Transverse colon (tissue), 4 donors: ENCODE data around the gene PPP4C. TPM values are rescaled to one million over a fixed set of nuclear protein-coding genes. Genes with fewer than 3 reads are reported as not detected.
"Not testable (repeated sequence)": the region's sequence is repeated elsewhere in the genome, so short reads cannot be mapped to it uniquely, and the experiment has no call there.

ENCODE experiments used
- DNase-seq: peaks from one replicate; pipeline ENCODE4 v3.0.0-alpha.2; 2019
- H3K27ac ChIP-seq, 4 donors: fragments of 200-600 bp; sonication (generic); 2 replicates each; pipeline ENCODE4 v1.5.1; 2016 to 2018; ENCODE audit warnings: inconsistent platforms in 4 of 4
- H3K27me3 ChIP-seq: fragments of 200-600 bp; sonication (generic); 2 replicates; pipeline ENCODE4 v1.5.1; 2017; ENCODE audit warnings: inconsistent platforms
- H3K36me3 ChIP-seq, 4 donors: fragments of 200-600 bp; sonication (generic); 2 replicates each; pipeline ENCODE4 v1.5.1; 2017 to 2019; ENCODE audit warnings: inconsistent platforms in 4 of 4
- H3K4me1 ChIP-seq, 4 donors: fragments of 200-600 bp; sonication (generic); 2 replicates each; pipeline ENCODE4 v1.5.1; 2017 to 2020; ENCODE audit warnings: inconsistent platforms in 4 of 4
- H3K4me3 ChIP-seq, 4 donors: fragments of 200-600 bp; sonication (generic); 1 replicate in 1 of 4; 2 replicates in 3 of 4; pipeline versions ENCODE4 v1.5.1 to v1.6.1; 2017 to 2019; ENCODE audit warnings: inconsistent platforms in 4 of 4
- H3K9me3 ChIP-seq, 2 donors: fragments of 200-600 bp; sonication (generic); 2 replicates each; pipeline ENCODE4 v1.5.1; 2017 to 2019; ENCODE audit warnings: inconsistent platforms in 2 of 2
- EP300 ChIP-seq: sonication (generic); formaldehyde crosslinking; IDR thresholded peaks from one replicate; pipeline ENCODE4 v1.6.1; 2017; ENCODE audit warnings: antibody characterized with exemption, low read depth
- POLR2A ChIP-seq: fragments of 450-650 bp; IDR thresholded peaks from one replicate; pipeline ENCODE4 v1.6.1; 2016; ENCODE audit warnings: antibody characterized with exemption, mild to moderate bottlenecking, moderate library complexity
- POLR2AphosphoS5 ChIP-seq, 3 donors: sonication (generic); formaldehyde crosslinking; IDR thresholded peaks; one replicate each; pipeline ENCODE4 v1.6.1; 2016; ENCODE audit warnings: antibody characterized with exemption in 3 of 3
- WGBS, 2 donors: methylation state at CpG; one replicate each; pipeline ENCODE4 v1.1.5; 2018; ENCODE audit warnings: low coverage in 1 of 2; 5-methylcytosine and 5-hydroxymethylcytosine counted together
- in situ Hi-C, 4 donors: fragments of 200-750 bp; cut with MboI; loops; one replicate each; pipeline versions ENCODE4 v1.15.0 to v1.15.1; 2017; ENCODE audit warnings: low sequenced_read_pairs in 3 of 4, low pct_ligation_motif_present in 1 of 4, low pct_unique_long_range_greater_than_20kb in 1 of 4
- intact Hi-C: fragments of 100-400 bp; cut with DNase I; formaldehyde crosslinking; loops from one replicate; pipeline ENCODE4 v1.15.1; 2023; ENCODE audit warnings: low total_unique reads
- total RNA-seq, 4 donors: library from RNA; depleted of rRNA; stranded (reverse); fragments of >200 nt; gene quantifications; one replicate each; pipeline ENCODE4 v1.1.0, GENCODE V29; 2016
- TF ChIP-seq, protein P1 (sequence below), 5 experiments: fragments of 200-600 bp in 3 of 5; fragments of 450-650 bp in 2 of 5; sonication (generic) in 3 of 5; IDR thresholded peaks; 1 replicate in 2 of 5; 2 replicates in 3 of 5; pipeline ENCODE4 v1.5.1; 2016 to 2017; ENCODE audit warnings: antibody characterized with exemption in 5 of 5, inconsistent platforms in 3 of 5, mild to moderate bottlenecking in 2 of 5, moderate library complexity in 1 of 5

Gene PPP4C
- total RNA-seq, 4 donors from 2014 or later: 17.7 to 92.3 (median 74.3) TPM

DNA sequence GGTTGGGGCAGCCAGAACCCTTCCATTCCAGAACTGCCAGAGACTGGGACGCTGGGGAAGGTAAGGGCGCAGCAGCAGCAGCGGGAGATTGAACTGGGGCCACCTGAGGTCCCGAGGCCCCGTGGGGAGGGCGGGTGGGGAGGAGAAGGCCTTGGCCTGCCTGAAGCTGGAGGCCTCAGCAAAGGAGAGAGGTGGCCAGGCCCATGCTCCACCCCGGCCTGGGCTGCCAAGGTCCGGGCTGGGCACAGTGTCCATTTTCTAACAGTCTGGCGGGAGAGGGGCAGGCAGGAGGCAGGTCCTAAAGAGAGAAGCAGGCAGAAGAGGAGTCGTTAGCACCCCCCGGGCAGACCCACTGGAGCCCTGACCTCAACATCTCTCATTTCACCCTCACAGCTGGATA, 38.6 kb downstream of the PPP4C start:
- H3K27me3 ChIP-seq: no peaks in the 10 kb centered on the region
- H3K27ac ChIP-seq: peak overlapping the region; percentile 81 to 98 (median 88)
- in situ Hi-C loops: loop anchor here in 2 of 4 donors (25.0 kb wide), 1 partner anchor 298 kb away; the partner anchor contains the start of gene ZNF771 (in 2 of the 2)
- TF ChIP-seq EP300: no peak
- no peak for TF ChIP-seq POLR2A
- TF ChIP-seq POLR2AphosphoS5 (IDR thresholded peaks at IDR 0.05): no peak
- TF ChIP-seq, protein P1, sequence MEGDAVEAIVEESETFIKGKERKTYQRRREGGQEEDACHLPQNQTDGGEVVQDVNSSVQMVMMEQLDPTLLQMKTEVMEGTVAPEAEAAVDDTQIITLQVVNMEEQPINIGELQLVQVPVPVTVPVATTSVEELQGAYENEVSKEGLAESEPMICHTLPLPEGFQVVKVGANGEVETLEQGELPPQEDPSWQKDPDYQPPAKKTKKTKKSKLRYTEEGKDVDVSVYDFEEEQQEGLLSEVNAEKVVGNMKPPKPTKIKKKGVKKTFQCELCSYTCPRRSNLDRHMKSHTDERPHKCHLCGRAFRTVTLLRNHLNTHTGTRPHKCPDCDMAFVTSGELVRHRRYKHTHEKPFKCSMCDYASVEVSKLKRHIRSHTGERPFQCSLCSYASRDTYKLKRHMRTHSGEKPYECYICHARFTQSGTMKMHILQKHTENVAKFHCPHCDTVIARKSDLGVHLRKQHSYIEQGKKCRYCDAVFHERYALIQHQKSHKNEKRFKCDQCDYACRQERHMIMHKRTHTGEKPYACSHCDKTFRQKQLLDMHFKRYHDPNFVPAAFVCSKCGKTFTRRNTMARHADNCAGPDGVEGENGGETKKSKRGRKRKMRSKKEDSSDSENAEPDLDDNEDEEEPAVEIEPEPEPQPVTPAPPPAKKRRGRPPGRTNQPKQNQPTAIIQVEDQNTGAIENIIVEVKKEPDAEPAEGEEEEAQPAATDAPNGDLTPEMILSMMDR (IDR thresholded peaks at IDR 0.05): no peak
- H3K4me3 ChIP-seq: no peak overlapping the region
- intact Hi-C loops: loop anchor here (10.0 kb wide), 1 partner anchor 70 kb away; the partner anchor contains the start of gene CORO1A
- H3K9me3 ChIP-seq: no peaks in the 10 kb centered on the region
- WGBS, 2 donors: 68% methylated on average over 11 of the region's 11 CpGs; no CpG with 5 or more reads in 1 of the 2 donors
- H3K36me3 ChIP-seq: peaks cover 0 to 28% (median 14%) of the 10 kb centered on the region in 4 donors
- H3K4me1 ChIP-seq: peaks cover 28 to 61% (median 39%) of the 10 kb centered on the region in 4 donors
- DNase-seq: no peak

DNA sequence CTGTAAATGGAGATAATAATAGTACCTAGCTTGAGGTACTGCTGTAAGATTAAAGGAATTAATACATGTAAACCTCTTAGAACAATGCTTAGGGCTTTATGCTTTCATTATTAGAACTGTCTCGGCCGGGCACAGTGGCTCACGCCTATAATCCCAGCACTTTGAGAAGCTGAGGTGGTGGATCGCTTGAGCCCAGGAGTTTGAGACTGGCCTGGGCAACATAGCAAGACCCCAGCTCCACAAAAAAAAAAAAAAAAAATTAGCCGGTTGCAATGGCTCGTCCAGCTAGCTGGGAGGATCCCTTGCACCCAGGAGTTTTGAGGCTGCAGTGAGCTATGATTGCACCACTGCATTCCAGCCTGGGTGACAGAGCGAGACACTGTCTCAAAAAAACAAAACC, 39.0 kb downstream of the PPP4C start:
- 31 to 73% methylated on average over 2 to 7 of the region's 7 CpGs for WGBS, 2 donors
- H3K4me3 ChIP-seq, DNase-seq, H3K9me3 ChIP-seq, H3K27me3 ChIP-seq: not testable (repeated sequence)
- H3K4me1 ChIP-seq: peaks cover 30 to 65% (median 42%) of the 10 kb centered on the region in 4 donors
- intact Hi-C loops: loop anchor here (10.0 kb wide), 1 partner anchor 70 kb away; the partner anchor contains the start of gene CORO1A
- peak overlapping the region; percentile 81 to 98 (median 88) for H3K27ac ChIP-seq
- in situ Hi-C loops: loop anchor here in 2 of 4 donors (25.0 kb wide), 1 partner anchor 297 kb away; the partner anchor contains the start of gene ZNF771 (in 2 of the 2)
- peaks cover 0 to 25% (median 12%) of the 10 kb centered on the region in 4 donors for H3K36me3 ChIP-seq

DNA sequence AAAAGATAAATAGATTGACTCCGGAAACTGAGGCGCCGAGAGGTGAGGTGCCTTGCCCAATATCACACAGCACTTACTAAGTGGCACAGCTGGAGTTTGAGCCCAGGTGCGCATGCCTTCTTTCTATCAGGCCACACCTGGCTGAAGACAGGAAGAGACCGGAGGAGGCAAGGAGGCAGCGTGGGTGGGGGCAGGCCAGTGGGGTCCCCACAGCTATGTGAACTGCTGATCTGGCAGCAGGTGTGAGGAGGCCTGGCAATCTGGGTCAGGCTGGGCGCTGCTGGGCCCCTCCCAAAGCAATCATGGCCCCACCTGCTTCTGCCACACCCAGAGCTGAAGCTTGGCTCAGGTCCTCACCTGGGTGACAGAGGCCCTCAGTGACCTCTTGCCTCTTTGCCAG, 39.4 kb downstream of the PPP4C start:
- 4 to 55% methylated on average over 5 to 7 of the region's 7 CpGs for WGBS, 2 donors
- Histone ChIP-seq H3K27me3 (no peaks in the 10 kb centered on the region), H3K4me1 (peaks cover 33 to 69% (median 45%) of the 10 kb centered on the region in 4 donors), H3K36me3 (peaks cover 0 to 23% (median 11%) of the 10 kb centered on the region in 4 donors), H3K9me3 (no peaks in the 10 kb centered on the region), H3K27ac (peak overlapping the region; percentile 81 to 98 (median 88)), H3K4me3 (no peak overlapping the region)
- intact Hi-C loops (loop anchor here (10.0 kb wide), 1 partner anchor 70 kb away; the partner anchor contains the start of gene CORO1A), in situ Hi-C loops (loop anchor here in 2 of 4 donors (25.0 kb wide), 1 partner anchor 297 kb away; the partner anchor contains the start of gene ZNF771 (in 2 of the 2))
- DNase-seq: peak; percentile 90
- TF ChIP-seq POLR2A: peak; percentile 42
- peak; percentile 37 to 71 (median 64) for TF ChIP-seq POLR2AphosphoS5 (IDR thresholded peaks at IDR 0.05)
- peak; percentile 39 for TF ChIP-seq EP300
- TF ChIP-seq, protein P1 (IDR thresholded peaks at IDR 0.05): no peak

DNA sequence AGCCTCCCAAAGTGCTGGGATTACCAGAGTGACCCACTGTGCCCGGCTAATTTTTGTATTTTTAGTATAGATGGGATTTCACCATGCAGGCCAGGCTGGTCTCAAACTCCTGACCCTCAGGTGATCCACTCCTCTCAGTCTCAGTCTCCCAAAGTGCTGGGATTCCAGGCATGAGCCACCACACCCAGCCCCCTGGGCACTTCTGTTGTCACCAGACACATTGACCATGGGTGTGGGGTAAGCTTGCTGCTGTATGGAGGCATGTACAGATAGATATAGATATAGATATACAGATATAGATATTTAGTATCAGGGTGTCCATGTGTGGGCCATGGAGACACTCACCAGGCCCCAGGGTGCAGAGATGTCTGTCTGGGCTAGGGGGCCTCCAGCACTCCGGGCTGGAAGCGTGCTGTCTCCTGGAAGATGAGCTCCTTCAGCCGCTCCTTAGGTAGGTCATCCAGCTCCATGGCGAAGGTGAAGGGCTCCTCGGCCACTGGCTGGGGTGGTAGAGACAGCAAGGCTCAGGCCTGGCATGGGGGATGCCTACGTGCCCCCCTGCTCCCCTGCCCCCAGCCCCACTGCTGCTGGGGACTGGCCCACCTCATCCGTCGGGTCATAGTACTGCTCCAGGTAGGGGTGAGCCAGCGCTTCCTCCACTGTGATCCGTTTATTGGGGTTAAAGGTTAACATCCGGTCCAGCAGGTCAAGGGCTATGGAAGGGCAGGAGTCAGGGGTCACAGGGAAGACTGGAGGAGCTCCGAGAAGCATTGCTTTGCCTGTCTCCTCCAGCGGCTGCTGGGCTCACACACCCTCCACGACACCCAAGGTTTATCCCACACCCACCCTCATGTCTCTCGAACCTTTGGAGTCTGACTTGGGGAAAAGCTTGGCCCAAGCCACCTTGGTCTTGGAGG, 40.8 kb downstream of the PPP4C start:
- Histone ChIP-seq H3K27ac (peak overlapping the region; percentile 81 to 98 (median 88)), H3K4me3 (no peak overlapping the region), H3K9me3 (no peaks in the 10 kb centered on the region), H3K4me1 (peaks cover 38 to 81% (median 55%) of the 10 kb centered on the region in 4 donors), H3K27me3 (no peaks in the 10 kb centered on the region), H3K36me3 (peaks cover 0 to 23% (median 11%) of the 10 kb centered on the region in 4 donors)
- TF ChIP-seq, protein P1 (IDR thresholded peaks at IDR 0.05): no peak
- TF ChIP-seq EP300 (no peak), POLR2AphosphoS5 (IDR thresholded peaks at IDR 0.05) (no peak), POLR2A (no peak)
- WGBS, 2 donors: 60 to 74% methylated on average over 1 to 16 of the region's 16 CpGs
- DNase-seq: no peak
- in situ Hi-C loops: loop anchor here in 2 of 4 donors (25.0 kb wide), 1 partner anchor 296 kb away; the partner anchor contains the start of gene ZNF771 (in 2 of the 2)
- intact Hi-C loops: loop anchor here (10.0 kb wide), 1 partner anchor 68 kb away; the partner anchor contains the start of gene CORO1A
